ENCODE measurements around the gene HS6ST2.

The HS6ST2 gene

DNA sequence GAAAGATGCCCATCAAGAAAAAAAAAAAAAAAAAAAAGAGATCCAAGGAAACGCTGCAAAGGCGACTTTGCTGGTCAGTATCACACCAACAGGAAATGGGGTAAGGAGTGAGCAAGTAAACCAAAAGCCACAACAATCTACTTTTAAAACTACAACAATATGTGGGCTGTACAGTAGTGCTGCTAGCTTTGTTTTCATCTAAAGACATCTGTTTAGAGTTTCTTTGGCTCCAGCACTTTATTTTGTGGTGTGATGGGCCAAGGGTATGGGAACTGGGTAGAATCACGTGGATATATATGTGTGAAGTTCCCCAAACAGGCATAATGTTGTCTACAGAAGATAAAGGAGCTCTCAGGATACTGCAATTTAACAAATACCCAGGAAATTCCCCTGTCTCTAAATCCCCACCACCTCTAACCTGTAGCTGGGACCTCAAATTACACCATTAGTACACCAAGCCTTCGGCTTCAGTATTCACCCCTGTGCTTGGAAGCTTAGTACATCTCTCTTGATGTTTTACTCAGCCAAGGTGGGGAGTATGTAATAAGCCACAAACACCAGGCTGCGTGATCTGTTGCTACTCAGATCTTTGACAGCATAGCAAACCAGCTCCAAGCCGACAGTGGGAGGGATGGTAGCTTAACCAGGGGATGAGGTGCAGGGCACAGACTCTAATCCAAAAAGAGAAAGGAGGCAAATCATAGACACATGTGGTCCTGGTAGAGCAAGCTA lies 207.9 kb downstream of the HS6ST2 start:
- TF ChIP-seq, protein P1, sequence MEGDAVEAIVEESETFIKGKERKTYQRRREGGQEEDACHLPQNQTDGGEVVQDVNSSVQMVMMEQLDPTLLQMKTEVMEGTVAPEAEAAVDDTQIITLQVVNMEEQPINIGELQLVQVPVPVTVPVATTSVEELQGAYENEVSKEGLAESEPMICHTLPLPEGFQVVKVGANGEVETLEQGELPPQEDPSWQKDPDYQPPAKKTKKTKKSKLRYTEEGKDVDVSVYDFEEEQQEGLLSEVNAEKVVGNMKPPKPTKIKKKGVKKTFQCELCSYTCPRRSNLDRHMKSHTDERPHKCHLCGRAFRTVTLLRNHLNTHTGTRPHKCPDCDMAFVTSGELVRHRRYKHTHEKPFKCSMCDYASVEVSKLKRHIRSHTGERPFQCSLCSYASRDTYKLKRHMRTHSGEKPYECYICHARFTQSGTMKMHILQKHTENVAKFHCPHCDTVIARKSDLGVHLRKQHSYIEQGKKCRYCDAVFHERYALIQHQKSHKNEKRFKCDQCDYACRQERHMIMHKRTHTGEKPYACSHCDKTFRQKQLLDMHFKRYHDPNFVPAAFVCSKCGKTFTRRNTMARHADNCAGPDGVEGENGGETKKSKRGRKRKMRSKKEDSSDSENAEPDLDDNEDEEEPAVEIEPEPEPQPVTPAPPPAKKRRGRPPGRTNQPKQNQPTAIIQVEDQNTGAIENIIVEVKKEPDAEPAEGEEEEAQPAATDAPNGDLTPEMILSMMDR (conservative IDR thresholded peaks at IDR 0.05): no peak
- no peak overlapping the region for H3K27ac ChIP-seq

DNA sequence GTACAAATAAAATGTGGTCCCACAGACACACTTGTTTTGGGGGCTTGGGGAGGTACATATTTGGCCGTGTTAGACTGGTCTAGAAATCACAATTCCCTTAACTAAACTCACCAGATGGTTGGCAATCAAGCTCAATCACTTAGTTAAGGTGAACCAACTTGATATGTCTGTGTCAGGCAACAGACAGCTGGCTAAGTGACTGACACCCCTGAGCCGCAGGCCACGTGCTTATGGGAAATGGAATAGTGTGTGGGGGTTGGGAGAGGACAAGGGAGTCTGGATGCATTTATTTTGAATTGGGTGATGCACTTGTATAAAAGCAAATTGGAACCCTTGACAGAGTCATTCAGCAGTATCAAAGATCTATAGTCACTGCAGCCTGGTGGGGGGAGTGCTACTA lies 209.0 kb downstream of the HS6ST2 start:
- TF ChIP-seq, protein P1 (conservative IDR thresholded peaks at IDR 0.05): no peak
- H3K27ac ChIP-seq: no peak overlapping the region

DNA sequence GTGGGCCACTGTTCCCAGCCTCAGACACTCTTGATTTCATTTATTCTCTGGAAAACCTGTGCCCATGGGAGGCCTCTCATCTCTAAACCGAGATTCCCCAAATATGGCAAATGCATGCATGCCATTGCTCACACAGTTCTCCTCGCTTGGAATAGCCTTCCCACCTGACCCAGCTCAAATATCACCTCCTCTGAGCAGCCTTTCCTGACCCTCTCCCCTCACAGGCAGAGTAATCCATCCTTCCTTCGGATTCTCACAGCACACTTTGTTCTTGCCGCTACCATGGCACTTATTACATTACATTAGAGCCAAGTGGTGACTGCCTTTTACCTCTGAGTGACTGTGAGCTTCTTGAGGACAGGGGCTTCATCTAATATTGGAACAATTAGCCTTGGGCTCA lies 209.5 kb downstream of the HS6ST2 start:
- H3K27ac ChIP-seq: no peak overlapping the region
- TF ChIP-seq, protein P1 (conservative IDR thresholded peaks at IDR 0.05): no peak

DNA sequence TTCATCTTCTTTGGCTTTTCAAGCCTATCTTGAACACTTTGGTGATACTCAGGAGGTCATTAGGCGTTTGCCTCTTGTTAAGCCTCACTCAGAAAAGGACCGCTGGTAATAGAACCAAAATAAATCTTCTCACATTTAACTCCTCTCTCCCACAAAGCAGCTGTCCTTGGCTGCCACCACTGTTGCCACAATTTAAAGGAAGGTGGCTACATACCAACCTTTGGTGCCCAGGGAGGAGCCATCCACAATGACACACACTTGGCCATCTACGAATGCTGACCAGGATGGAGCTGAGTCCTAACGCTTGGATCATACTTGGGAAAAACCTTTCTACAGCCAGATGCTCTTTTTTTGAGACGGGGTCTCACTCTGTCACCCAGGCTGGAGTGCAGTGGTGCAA lies 210.2 kb downstream of the HS6ST2 start:
- TF ChIP-seq, protein P1 (conservative IDR thresholded peaks at IDR 0.05): no peak
- no peak overlapping the region for H3K27ac ChIP-seq

DNA sequence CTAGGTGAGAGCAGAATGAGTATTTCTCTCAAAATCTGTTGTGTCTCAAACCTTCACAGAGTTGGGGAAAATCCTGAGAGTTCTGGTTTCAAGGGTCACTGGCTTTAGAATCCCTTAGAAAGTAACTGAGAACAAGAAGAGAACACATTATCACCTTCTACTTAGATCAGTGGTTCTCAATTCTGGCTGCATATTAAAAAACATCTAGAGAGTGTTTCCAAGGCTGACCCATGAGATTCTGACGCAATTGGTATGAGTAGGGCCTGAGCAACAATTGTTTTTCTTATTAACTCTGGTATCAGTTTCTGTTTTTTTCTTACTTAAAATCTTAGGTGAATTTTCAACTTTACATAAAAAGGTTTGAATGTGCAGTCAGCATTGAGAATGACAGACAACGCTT lies 212.8 kb downstream of the HS6ST2 start:
- TF ChIP-seq, protein P1 (conservative IDR thresholded peaks at IDR 0.05): no peak
- H3K27ac ChIP-seq: no peak overlapping the region

DNA sequence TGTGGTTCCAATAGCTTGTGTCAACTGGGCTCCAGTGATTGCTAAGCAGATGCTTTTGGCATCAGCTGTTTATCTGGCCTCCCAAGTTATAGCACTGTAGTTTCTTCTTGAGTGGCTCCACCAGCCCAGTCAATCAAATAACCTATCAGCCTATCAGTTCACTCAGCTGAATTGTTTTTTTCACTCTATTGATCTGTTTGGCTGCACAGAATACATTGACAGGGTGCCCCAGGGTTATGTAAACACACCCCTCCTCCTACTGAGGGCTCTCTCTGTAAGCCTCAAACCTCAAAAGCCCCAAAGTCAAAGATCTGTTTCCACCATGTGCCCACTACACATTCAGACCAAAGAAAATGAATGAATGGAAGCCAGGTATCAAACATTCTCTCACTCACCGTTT lies 214.0 kb downstream of the HS6ST2 start:
- TF ChIP-seq, protein P1 (conservative IDR thresholded peaks at IDR 0.05): no peak
- no peak overlapping the region for H3K27ac ChIP-seq

DNA sequence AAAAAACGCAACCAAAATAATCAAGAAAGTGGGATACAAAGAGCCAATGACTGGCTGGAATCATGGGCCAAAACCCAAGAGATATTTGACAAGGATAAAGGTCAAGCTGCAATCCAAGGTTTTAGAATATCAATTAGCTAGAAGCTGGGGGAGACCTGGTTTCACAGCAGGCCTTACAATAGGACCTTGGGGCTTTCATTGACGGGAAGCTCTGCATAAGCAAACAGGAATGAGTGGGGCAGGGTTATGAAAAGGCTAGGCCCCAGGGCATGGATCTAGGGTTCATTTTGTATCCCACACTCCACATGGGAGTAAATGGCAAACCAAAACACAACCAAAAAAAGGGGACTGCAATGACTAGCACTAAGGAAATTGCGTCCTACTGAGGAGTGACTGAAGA lies 215.3 kb downstream of the HS6ST2 start:
- TF ChIP-seq, protein P1 (conservative IDR thresholded peaks at IDR 0.05): no peak
- no peak overlapping the region for H3K27ac ChIP-seq
